Measurements from ENCODE around the gene GNAI2.

- TF ChIP-seq ZNF274 (IDR thresholded peaks at IDR 0.05; ENCODE audit: low read depth, low read length) (no peak), YY1 (IDR thresholded peaks at IDR 0.05; ENCODE audit: insufficient read depth, insufficient read length) (no peak), SUZ12 (IDR thresholded peaks at IDR 0.05; ENCODE audit: extremely low read depth, insufficient read depth, insufficient read length) (no peak)
Observed at GRCh38 chr3:50193286-50193685, 42.7 kb upstream of the GNAI2 start.
